ENCODE measurements around the gene NEURL1.
"Not testable (repeated sequence)": the region's sequence is repeated elsewhere in the genome, so short reads cannot be mapped to it uniquely, and the experiment has no call there.

NEURL1 gene

GRCh38 chr10:103514244-103514643 is 20.7 kb downstream of the NEURL1 start:
- DNase-seq: no peak

GRCh38 chr10:103517234-103518085 is 24.0 kb downstream of the NEURL1 start:
- DNase-seq: no peak

GRCh38 chr10:103519798-103520197 is 26.3 kb downstream of the NEURL1 start:
- no peak for DNase-seq

- not testable (repeated sequence) for DNase-seq
Observed at GRCh38 chr10:103522006-103522405, 28.5 kb downstream of the NEURL1 start.

- DNase-seq: no peak
Observed at GRCh38 chr10:103523683-103524082, 30.2 kb downstream of the NEURL1 start.

GRCh38 chr10:103525901-103526300 is 32.4 kb downstream of the NEURL1 start:
- no peak for DNase-seq

- DNase-seq: not testable (repeated sequence)
Observed at GRCh38 chr10:103527476-103527875, 34.0 kb downstream of the NEURL1 start.

- no peak for DNase-seq
Observed at GRCh38 chr10:103528549-103528948, 35.0 kb downstream of the NEURL1 start.

GRCh38 chr10:103529539-103529938 is 36.0 kb downstream of the NEURL1 start:
- DNase-seq: no peak

- no peak for DNase-seq
Observed at GRCh38 chr10:103533827-103534226, 40.3 kb downstream of the NEURL1 start.

GRCh38 chr10:103534621-103535498 is 41.4 kb downstream of the NEURL1 start:
- no peak for DNase-seq

GRCh38 chr10:103535595-103535994 is 42.1 kb downstream of the NEURL1 start:
- DNase-seq: no peak

- no peak for DNase-seq
Observed at GRCh38 chr10:103539751-103540150, 46.2 kb downstream of the NEURL1 start.

- no peak for DNase-seq
Observed at GRCh38 chr10:103540722-103541121, 47.2 kb downstream of the NEURL1 start.

GRCh38 chr10:103541616-103542015 is 48.1 kb downstream of the NEURL1 start:
- no peak for DNase-seq

- DNase-seq: peak; percentile 11
Observed at GRCh38 chr10:103542764-103543616, 49.5 kb downstream of the NEURL1 start.

- DNase-seq: no peak
Observed at GRCh38 chr10:103543617-103544525, 50.4 kb downstream of the NEURL1 start.

- DNase-seq: no peak
Observed at GRCh38 chr10:103544657-103545310, 51.3 kb downstream of the NEURL1 start.

- DNase-seq: no peak
Observed at GRCh38 chr10:103545366-103545765, 51.9 kb downstream of the NEURL1 start.

- no peak for DNase-seq
Observed at GRCh38 chr10:103545771-103546281, 52.3 kb downstream of the NEURL1 start.

- no peak for DNase-seq
Observed at GRCh38 chr10:103546401-103546800, 52.9 kb downstream of the NEURL1 start.

Measured in activated T-cell treated with anti-CD3 and anti-CD28 coated beads for 4 hours (primary cell).